ENCODE measurements around the gene TCTA.

- TF ChIP-seq ZNF530 (tag by site-specific recombination; IDR thresholded peaks at IDR 0.05; ENCODE audit: low read depth) (no peak), ZNF140 (tag by site-specific recombination; IDR thresholded peaks at IDR 0.05) (no peak), ZNF366 (tag by site-specific recombination; conservative IDR thresholded peaks at IDR 0.05) (no peak), CTCF (tag by site-specific recombination; IDR thresholded peaks at IDR 0.05) (no peak), ELK4 (IDR thresholded peaks at IDR 0.05; ENCODE audit: borderline replicate concordance, low read depth, low read length) (no peak), KLF16 (tag by site-specific recombination; IDR thresholded peaks at IDR 0.05) (no peak), ZXDB (tag by site-specific recombination; IDR thresholded peaks at IDR 0.05) (no peak)
Measured at GRCh38 chr3:49399461-49399860, 12.8 kb upstream of the TCTA start.

Data from HEK293 (cell line).